Islet precursor cell (in vitro differentiated cells): ENCODE results near the gene C13orf46.
"Not testable (repeated sequence)": the region's sequence is repeated elsewhere in the genome, so short reads cannot be mapped to it uniquely, and the experiment has no call there.

ENCODE experiments used
- DNase-seq: peaks from one replicate; pipeline ENCODE4 v3.0.0-alpha.2; 2018

Gene C13orf46

DNA sequence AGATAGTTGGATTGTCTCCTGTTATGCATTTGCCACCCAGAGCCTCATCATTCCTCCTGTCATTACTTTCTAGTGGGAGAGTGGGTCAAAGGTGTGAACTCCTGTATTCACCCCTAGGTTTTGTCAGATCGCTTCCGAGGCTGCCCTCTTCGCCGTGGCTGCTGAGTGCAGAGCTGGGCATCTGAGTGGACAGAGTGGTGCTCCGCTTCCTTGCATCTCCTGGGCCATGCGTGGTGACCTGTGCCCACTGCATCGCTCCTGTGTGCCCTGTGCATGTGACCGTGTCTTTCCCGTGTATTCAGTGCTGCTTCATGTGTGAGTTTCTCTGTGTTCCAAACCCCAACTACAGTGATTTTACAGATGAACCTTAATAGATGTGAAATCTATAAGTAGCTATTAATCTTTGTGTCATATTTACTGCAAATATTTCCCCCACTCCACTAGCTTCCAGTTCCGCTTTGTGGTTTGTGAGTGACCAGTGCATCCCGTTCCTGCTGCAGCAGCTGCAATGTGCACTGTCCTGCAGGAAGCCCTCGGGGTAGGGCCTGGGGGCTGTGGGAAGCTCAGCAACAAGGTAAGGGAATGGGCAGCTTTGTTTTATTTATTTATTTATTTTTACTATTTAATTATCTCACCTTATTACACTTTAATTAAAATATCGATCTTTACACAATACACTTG, 53.1 kb downstream of the C13orf46 start:
- DNase-seq: peak; percentile 26

DNA sequence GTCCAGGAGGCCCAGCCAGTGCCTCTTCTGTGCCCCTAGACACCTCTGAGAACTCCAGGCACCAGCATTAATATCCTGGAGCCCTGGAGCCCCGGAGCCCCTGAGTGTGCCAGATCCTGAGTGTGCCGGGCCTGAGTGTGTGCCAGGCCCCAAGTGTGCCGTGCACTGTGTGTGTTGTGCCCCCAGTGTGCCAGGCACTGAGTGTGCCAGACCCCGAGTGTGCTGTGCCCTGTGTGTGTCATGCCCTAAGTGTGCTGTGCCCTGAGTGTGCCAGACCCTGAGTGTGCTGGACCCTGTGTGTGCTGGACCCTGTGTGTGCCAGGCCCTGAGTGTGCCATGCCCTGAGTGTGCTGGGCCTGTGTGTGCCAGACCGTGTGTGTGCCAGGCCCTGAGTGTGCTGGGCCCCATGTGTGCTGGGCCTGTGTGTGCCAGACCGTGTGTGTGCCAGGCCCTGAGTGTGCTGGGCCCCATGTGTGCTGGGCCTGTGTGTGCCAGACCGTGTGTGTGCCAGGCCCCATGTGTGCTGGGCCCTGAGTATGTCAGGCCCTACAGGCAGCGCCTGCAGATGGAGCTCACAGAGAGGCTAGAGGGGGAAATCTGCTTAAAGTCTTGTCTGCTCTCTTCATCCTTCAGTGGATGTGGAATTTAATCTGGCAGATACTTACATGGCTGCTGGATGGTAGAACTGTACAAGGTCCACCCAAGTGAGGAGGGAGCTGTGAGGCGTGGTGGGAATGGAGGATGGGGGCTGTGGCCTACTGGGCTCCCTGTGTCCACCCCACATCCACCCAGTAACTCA, 53.9 kb downstream of the C13orf46 start:
- peak; percentile 30 for DNase-seq

DNA sequence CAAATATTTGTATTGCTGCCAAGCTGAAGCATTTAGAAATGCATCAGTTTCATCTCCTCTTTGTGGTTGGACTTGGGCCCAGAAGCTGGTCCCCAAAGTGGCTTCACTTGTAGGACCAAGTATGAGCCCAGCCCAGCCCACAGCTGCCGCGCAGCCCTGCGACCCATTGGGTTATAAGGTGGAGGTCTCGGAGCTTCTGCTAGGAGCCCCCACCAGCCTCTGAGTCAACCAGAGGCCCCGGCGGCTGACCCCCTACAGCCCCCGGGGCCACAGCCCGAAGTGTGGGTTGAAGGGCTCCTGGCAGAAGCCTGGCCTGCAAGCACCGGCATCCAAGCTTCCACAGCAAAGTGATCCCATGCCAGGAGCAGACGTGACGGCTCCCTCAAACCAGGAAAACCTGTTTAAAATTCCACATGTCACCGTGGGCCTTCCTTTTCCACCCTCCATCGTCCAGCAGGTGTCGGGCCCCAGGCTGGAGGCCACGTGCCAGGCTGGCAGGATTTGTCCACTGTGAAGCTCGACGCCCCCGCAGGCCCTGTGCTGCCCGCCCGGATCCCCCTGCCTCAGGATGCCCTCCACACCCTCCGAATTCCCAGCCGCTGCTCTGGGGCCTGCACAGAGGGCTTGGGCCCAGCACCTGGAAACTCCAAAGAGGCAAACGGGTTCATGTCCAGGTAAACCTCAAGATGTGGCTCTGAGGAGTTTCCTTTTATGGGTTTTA, 54.7 kb downstream of the C13orf46 start:
- DNase-seq: peak; percentile 51

DNA sequence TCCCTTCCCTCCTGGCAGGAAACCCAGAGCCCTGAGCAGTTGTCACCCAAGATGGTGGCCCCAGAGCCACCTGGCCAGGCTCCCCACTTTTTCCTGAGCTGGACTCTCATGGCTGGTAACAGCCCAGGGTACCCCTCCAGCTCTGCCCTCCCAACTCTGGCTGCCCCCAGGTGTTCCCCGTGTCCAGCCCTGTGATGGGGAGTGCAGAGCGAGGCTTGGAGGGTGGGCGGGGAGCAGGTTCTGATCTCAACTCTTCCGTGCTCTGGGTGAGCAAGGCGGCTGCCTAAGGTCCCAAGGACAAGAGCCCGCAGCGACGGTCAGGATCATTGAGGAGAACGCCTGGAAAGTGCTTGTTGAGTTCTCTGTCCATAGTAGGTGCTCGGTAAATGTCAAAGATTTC, 55.3 kb downstream of the C13orf46 start:
- DNase-seq: no peak

DNA sequence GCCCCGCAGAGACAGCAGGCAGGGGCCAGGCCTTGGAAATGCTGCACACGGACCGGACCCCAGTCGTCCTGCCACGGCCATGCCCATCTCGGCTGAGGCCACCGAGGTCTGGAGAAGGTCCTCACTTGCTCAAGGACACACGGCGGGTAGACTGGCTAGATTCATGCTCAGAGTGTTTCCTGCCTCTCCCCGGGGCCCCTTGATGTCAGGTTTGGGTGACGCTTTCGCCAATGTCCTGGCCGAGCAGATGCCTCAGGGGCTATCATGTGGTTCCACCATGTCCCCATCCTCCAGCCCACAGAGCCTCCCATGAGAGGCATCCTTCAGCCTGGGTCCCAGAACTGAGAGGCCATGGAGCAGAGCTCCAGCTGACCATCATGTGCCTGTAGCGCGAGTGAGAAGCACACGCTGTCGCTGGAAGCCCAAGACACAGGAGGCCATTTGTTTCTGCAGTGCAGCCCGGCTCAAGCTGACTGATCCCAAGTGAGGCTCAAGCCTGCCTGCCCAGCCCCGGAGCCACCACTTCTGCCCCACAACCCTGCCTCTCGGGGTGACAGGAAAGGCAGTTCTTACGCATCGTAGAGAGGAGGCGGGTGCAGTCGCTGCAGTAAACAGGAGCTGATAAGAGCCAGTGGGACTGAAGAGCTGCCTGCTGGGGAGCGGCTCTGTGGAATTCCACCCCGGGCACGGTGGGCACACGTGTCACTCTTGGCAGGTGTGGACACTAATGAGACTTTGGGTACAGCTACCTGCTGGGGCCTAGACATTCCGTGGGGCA, 56.1 kb downstream of the C13orf46 start:
- DNase-seq: peak; percentile 43

DNA sequence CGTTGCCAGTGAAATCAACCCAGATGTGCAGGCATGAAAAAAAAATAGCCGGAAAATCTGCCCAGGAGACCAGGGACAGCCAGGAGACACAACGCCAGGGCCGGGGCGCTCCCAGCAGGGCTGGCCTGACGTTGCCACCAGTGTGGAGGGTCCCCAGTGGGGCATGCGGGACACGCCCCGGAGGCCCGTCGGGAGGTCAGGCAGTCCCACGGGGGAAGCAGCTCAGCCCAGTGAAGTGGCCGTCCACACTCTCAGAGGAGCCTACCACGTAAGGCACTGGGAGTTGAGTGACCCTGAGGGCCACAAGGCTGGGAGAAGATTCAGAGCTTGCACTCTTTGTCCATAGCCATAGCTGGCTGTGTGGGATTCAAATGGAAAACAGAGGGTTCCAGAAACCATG, 56.8 kb downstream of the C13orf46 start:
- DNase-seq: no peak

DNA sequence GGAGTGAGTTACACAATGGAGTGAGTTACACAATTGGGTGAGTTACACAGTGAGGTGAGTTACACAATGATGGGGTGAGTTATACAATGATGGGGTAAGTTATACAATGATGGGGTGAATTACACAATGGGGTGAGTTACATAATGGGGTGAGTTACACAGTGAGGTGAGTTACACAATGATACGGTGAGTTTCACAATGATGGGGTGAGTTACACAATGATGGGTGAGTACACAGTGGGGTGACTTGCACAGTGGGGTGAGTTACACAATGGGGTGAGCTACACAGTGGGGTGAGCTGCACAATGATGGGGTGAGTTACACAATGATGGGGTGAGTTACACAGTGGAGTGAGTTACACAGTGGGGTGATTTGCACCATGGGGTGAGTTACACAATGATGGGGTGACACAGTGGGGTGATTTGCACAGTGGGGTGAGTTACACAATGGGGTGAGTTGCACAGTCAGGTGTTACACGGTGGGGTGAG, 57.5 kb downstream of the C13orf46 start:
- no peak for DNase-seq

DNA sequence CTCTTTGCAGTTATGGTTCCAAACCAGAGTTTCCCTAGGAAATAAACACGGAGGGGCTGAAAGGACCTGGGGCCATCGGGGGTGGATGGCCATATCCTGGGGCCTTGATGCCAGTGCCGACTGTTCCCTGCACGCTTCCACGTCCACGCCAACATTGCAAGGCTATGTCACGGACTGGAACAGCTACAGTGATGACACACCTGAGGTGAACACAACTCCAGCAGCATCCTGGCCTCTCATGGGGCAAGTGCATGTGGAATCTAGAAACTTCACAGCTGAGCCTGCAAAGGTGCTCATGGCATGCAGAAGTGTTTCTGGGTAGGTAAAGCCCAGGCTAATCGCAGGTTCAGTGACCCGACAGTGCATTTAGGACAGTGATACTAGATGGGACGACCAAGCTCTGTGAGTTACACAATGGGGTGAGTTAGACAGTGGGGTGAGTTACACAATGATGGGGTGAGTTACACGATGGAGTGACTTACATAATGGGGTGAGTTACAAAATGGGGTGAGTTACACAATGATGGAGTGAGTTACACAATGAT, 58.0 kb downstream of the C13orf46 start:
- DNase-seq: peak; percentile 41

DNA sequence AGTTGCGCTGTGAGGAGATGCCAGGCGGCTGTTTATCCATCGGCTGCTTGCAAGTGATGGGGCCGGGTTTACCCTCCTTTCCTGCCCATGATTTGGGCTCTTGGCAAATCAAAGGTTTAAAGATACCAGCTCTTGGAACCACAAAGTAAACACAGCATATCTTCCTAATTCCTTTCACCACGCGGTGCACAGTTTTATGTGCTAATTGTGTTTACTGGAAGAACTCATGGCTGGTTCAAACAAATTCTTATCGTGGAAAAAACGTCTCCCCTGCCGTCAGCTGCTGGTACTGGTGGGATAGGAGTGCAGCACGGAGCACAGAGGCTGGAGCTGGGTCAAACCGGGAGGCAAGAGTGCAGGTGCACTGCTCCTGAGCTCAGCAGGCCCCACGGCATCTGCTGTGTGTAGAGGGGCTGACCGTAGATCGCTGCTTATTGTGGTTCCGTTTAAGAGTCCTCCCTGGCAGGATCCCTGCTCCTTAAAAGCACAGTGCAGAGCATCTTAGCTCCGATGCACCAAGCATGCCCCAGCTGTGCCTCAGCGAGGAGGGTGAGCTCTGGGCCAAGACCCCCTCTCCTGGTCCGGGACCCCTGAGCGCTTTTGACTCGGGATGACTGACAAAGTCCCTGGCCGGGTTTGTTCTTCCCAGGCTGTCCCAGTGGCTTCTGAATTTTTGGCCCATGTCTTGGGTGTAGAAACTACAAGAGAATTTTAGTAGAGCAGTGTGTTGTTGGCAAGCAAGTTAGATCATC, 58.7 kb downstream of the C13orf46 start:
- DNase-seq: peak; percentile 47

DNA sequence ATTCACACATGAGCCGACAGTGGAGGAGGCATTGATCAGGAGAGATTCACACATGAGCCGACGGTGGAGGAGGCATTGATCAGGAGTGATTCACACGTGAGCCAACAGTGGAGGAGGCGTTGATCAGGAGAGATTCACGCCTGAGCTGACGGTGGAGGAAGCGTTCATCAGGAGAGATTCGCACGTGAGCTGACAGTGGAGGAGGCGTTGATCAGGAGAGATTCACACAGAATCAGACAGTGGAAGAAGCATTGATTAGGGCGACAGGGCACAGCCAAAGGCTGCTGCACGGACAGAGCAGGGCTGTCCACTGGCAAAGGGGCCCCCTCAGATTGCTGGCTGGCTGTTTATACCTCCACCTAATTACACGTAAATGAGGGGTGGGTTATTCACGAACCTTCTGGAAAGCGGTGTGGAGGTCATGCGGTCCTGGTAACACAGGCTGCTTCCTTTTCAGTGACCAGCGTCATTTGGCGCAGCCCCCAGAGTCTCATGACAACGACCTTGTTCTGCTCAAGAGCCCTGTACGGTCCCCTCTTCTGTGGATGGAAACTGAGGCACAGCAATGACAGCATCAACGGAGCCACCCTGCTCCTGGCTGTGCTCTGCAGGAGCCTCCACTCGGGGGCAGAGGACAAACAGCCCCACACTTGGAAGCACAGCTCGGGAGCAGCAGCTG, 59.4 kb downstream of the C13orf46 start:
- peak; percentile 42 for DNase-seq

DNA sequence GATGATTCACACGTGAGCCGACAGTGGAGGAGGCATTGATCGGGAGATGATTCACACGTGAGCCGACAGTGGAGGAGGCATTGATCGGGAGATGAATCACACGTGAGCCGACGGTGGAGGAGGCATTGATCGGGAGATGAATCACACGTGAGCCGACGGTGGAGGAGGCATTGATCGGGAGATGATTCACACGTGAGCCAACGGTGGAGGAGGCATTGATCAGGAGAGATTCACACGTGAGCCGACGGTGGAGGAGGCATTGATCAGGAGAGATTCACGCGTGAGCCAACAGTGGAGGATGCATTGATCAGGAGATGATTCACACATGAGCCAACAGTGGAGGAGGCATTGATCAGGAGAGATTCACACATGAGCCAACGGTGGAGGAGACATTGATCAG, 60.0 kb downstream of the C13orf46 start:
- DNase-seq: not testable (repeated sequence)

DNA sequence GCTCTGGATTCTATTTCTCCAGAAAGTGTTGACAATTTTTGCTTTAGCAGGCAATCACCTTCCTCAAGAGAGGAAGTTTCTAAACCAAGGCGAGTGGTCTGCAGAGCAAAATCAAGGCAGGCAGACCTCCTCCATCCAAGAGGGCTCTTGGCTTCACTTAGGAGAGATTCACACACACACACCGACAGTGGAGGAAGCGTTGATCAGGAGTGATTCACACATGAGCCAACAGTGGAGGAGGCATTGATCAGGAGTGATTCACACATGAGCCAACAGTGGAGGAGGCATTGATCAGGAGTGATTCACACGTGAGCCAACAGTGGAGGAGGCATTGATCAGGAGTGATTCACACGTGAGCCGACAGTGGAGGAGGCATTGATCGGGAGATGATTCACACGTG, 60.5 kb downstream of the C13orf46 start:
- not testable (repeated sequence) for DNase-seq

DNA sequence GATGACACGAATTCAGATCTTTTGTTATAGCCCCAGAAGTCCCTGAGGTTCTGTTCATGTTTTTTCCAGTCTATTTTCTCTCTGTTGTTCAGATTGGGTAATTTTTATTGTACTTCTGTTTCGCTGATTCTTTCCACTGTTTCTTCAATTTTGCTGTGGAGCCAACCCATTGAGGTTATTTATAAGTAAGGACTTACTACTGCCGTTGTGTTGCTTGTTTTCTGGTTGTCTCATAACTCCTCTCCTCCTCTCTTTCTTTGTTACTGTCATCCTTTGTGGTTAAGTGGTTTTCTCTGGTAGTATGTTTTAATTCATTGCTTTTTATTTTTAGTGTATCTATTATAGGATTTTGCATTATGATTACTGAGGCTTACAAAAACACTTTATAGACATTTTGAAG, 61.3 kb downstream of the C13orf46 start:
- no peak for DNase-seq

DNA sequence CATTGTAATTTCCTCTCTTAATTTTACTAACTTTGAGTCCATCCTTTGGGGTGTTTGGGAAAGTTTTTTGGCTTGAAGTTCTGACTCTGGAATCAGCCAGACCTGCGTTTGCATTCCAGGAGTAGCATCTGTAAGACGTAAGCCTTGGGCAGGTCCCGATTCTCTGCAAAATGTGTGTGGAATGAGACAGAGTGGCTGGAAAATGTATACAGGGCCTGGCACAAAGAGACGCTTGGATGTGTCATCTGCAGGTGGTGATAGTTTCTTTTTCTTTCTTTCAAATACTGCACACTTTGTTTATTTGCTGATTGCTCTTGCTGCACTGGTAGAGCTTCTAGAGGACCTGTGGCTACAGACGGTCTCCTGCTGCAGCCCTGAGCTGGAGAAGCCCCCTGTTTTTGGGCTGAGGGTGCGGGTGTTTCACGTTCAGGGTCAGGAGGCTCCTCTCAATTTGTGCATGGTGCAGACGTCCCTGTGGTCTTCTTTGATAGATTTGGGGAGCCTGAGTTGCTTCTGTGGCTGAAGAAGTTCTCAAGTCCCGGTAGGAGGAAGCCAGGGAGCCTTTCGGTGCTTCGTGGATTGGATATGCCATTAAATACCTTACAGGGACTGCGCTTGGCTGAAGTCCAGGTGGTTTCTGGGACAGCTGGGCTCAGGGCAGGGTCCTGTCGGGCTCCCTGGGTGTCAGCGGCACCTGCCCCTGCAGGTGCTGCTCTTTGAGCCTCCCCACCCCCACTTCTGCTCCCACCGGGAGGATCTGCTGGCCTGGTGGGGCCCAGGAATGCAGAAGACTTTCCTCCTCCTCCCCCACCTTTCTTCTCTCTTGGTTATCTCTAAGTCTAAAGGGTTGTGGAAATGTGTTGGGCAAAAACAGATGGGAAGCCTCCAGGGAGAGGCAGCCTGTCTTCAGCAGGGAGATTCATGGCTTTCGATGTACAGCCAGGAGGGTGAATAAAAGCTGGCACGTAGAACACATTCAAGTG, 66.0 kb downstream of the C13orf46 start:
- DNase-seq: peak; percentile 63

DNA sequence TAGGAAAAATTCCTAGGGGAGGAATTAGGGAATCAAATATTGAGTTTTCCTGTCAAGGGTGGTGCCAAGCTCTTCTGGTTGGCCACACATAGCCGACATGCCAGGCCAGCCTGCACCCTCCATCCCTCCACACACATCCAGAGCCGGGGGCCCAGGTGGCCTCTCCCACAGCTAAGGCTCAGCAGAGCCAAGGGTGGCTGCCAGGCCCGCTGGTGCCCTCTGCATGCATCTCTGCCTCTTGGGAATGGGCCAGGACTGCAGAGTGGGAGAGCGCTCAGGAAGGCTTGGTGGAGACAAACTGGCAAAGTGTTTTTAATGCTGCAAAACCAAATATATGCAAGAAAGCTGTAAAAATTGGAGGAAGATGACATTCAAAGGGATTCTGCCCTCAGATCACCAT, 67.3 kb downstream of the C13orf46 start:
- DNase-seq: peak; percentile 37

DNA sequence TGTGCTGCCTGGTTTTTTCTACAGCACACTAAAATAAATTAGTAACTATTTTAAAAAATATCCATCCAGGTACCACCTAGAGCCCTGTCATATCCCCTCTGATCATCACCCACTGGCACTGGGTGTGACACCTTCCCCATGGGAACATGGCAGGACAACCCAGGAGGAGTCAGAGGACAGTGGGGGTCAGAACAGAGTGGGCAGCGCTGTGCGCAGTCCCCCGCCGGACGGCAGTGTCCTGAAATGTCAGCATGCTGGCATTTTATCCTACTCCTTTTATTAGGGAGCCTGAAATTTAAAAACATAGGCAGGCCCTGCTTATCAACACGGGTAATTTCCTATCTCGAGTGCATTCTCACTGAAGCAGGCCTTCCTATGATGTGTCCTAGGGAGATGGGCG, 67.9 kb downstream of the C13orf46 start:
- peak; percentile 22 for DNase-seq

DNA sequence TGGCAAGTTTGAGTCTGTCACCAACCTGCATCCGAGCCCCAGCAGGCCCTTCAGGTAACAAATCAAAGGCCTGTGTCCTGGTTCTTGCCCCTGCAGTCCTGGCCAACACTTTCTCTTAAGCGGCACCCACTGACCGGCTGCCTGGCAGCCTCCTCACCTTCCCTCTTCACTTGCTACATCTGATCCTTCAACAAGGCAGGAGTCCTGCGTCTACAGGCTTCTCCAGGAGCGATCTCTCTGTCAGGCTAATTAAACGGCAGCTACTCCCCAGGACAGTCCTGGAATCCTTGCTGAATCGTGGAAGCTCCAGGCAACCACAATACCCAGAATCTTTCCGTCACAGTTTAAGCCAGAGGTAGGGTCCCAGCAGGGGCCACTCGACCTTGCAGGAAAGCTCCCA, 68.9 kb downstream of the C13orf46 start:
- peak; percentile 46 for DNase-seq

DNA sequence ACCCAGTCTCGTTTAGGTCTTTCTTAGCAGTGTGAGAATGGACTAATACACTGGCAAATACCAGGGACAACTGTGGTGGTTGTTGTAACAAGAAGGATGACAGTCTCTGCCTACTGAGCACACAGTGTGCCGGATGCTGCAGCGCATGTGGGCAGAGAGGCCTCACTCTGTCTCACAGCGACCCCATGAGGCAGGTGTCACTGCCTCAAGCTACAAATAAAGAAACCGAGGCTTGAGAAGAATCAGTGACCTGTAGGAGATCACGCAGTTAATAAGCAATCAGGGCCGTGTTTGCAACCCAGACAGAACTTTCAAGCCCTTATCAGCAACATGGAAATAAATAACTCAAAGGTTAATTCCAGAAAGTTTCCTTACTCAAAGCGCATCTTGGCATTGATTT, 69.5 kb downstream of the C13orf46 start:
- DNase-seq: peak; percentile 67

DNA sequence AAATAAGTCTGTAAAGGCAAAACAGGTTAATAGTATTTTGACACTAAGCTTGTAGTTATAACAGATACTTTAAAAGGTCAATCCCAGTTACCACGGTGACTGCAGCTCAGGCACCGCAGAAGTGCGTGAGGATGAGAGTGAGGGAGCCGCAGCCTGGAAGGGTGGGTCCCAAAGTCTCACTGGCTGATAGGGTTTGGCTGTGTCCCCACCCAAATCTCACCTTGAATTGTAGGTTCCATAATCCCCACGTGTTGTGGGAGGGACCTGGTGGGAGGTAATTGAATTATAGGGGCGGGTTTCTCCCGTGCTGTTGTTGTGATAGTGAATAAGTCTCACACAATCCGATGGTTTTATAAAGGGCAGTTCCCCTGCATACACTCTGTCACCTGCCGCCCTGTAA, 70.0 kb downstream of the C13orf46 start:
- peak; percentile 30 for DNase-seq
